Gastrocnemius medialis (tissue), 4 donors: ENCODE data around the gene RUNDC1. TPM values are rescaled to one million over a fixed set of nuclear protein-coding genes. Genes with fewer than 3 reads are reported as not detected.

Experiments
- ATAC-seq, 2 donors: fragments of 150-250 bp; one replicate each; pipeline ENCODE4 v1.9.1; 2016
- DNase-seq, 2 donors: peaks; one replicate each; pipeline ENCODE4 v3.0.0-alpha.2; 2019
- H3K27ac ChIP-seq, 4 donors: fragments of 200-600 bp; sonication (generic); 1 replicate in 1 of 4; 2 replicates in 3 of 4; pipeline ENCODE4 v1.5.1; 2016 to 2018; ENCODE audit warnings: mild to moderate bottlenecking in 2 of 4, moderate library complexity in 1 of 4
- H3K27me3 ChIP-seq, 3 donors: fragments of 200-600 bp; sonication (generic) in 2 of 3; 1 replicate in 1 of 3; 2 replicates in 2 of 3; pipeline versions ENCODE4 v1.5.1 to v1.6.0; 2016 to 2019; ENCODE audit warnings: mild to moderate bottlenecking in 1 of 3, moderate library complexity in 1 of 3
- H3K36me3 ChIP-seq, 2 donors: fragments of 200-600 bp; sonication (generic) in 1 of 2; one replicate each; pipeline ENCODE4 v1.5.1; 2017 to 2018
- H3K4me1 ChIP-seq, 2 donors: fragments of 200-600 bp; sonication (generic) in 1 of 2; one replicate each; pipeline ENCODE4 v1.5.1; 2016 to 2017; ENCODE audit warnings: mild to moderate bottlenecking in 2 of 2
- H3K4me3 ChIP-seq, 4 donors: fragments of 200-600 bp; sonication (generic) in 3 of 4; 1 replicate in 1 of 4; 2 replicates in 3 of 4; pipeline ENCODE4 v1.5.1; 2016 to 2019; ENCODE audit warnings: mild to moderate bottlenecking in 2 of 4
- H3K9me3 ChIP-seq, 3 donors: fragments of 200-600 bp; sonication (generic) in 2 of 3; 1 replicate in 1 of 3; 2 replicates in 2 of 3; pipeline ENCODE4 v1.5.1; 2016 to 2019
- POLR2A ChIP-seq, 2 donors: fragments of 450-650 bp; IDR thresholded peaks; one replicate each; pipeline ENCODE4 v1.6.1; 2017; ENCODE audit warnings: antibody characterized with exemption in 2 of 2, mild to moderate bottlenecking in 2 of 2, moderate library complexity in 2 of 2
- in situ Hi-C, 4 donors: fragments of 200-750 bp; cut with MboI; loops; one replicate each; pipeline versions ENCODE4 v1.15.0 to v1.8.0; 2017; ENCODE audit warnings: low sequenced_read_pairs in 4 of 4
- intact Hi-C: fragments of 100-400 bp; cut with DNase I; formaldehyde crosslinking; loops from one replicate; pipeline ENCODE4 v1.15.1; 2023; ENCODE audit warnings: low total_unique reads
- total RNA-seq, 4 donors: library from RNA; depleted of rRNA; stranded (reverse); fragments of >200 nt; gene quantifications; one replicate each; pipeline versions ENCODE4 v1.1.0 to v1.2.3, GENCODE V29; 2016
- TF ChIP-seq, protein P1 (sequence below), 5 experiments: fragments of 450-650 bp in 3 of 5; fragments of 200-600 bp in 2 of 5; sonication (generic) in 2 of 5; IDR thresholded peaks in 4 of 5; conservative IDR thresholded peaks in 1 of 5; 1 replicate in 4 of 5; 2 replicates in 1 of 5; pipeline ENCODE4 v1.5.1; 2016 to 2019; ENCODE audit warnings: antibody characterized with exemption in 5 of 5, mild to moderate bottlenecking in 3 of 5, moderate library complexity in 3 of 5

RUNDC1 gene
- total RNA-seq, 4 donors from 2014 or later, result 13.8 to 19.8 (median 16.4) TPM

GRCh38 chr17:43027091-43028032 is 47.0 kb downstream of the RUNDC1 start:
- Histone ChIP-seq H3K27ac (no peak overlapping the region), H3K4me3 (no peak overlapping the region), H3K9me3 (no peaks in the 10 kb centered on the region), H3K4me1 (peaks cover 13 to 17% of the 10 kb centered on the region in 2 donors), H3K36me3 (no peaks in the 10 kb centered on the region), H3K27me3 (no peaks in the 10 kb centered on the region)
- ATAC-seq (no peak), DNase-seq (no peak)
- in situ Hi-C loops, result no loop called here
- TF ChIP-seq, protein P1, sequence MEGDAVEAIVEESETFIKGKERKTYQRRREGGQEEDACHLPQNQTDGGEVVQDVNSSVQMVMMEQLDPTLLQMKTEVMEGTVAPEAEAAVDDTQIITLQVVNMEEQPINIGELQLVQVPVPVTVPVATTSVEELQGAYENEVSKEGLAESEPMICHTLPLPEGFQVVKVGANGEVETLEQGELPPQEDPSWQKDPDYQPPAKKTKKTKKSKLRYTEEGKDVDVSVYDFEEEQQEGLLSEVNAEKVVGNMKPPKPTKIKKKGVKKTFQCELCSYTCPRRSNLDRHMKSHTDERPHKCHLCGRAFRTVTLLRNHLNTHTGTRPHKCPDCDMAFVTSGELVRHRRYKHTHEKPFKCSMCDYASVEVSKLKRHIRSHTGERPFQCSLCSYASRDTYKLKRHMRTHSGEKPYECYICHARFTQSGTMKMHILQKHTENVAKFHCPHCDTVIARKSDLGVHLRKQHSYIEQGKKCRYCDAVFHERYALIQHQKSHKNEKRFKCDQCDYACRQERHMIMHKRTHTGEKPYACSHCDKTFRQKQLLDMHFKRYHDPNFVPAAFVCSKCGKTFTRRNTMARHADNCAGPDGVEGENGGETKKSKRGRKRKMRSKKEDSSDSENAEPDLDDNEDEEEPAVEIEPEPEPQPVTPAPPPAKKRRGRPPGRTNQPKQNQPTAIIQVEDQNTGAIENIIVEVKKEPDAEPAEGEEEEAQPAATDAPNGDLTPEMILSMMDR (IDR thresholded peaks at IDR 0.05 in 4 of 5, conservative IDR thresholded peaks at IDR 0.05 in 1 of 5), result no peak
- TF ChIP-seq POLR2A (IDR thresholded peaks at IDR 0.05), result no peak
- intact Hi-C loops, result no loop called here

- Histone ChIP-seq H3K36me3 (no peaks in the 10 kb centered on the region), H3K9me3 (no peaks in the 10 kb centered on the region), H3K27me3 (no peaks in the 10 kb centered on the region), H3K4me3 (no peak overlapping the region), H3K4me1 (peaks cover 9 to 11% of the 10 kb centered on the region in 2 donors), H3K27ac (peak overlapping the region in 1 of 4 donors; percentile 26)
- no peak for TF ChIP-seq POLR2A (IDR thresholded peaks at IDR 0.05)
- TF ChIP-seq, protein P1 (IDR thresholded peaks at IDR 0.05 in 4 of 5, conservative IDR thresholded peaks at IDR 0.05 in 1 of 5), result no peak
- DNase-seq (peak; percentile 30 to 64), ATAC-seq (peak; percentile 22 to 39)
- intact Hi-C loops, result no loop called here
- in situ Hi-C loops, result no loop called here
Measured at GRCh38 chr17:43028221-43028861, 48.0 kb downstream of the RUNDC1 start.

GRCh38 chr17:43030137-43030767 is 49.9 kb downstream of the RUNDC1 start:
- H3K36me3 ChIP-seq, result no peaks in the 10 kb centered on the region
- H3K4me3 ChIP-seq, result no peak overlapping the region
- peaks cover 4 to 6% of the 10 kb centered on the region in 2 donors for H3K4me1 ChIP-seq
- peak overlapping the region in 2 of 4 donors; percentile 63 to 73 for H3K27ac ChIP-seq
- no peak for TF ChIP-seq POLR2A (IDR thresholded peaks at IDR 0.05)
- TF ChIP-seq, protein P1 (IDR thresholded peaks at IDR 0.05 in 4 of 5, conservative IDR thresholded peaks at IDR 0.05 in 1 of 5), result no peak
- ATAC-seq (peak; percentile 28 to 45), DNase-seq (no peak)
- H3K27me3 ChIP-seq, result no peaks in the 10 kb centered on the region
- in situ Hi-C loops, result loop anchor here in 1 of 4 donors (10.0 kb wide), 1 partner anchor 95 kb away; the partner anchor contains the start of gene BRCA1
- no peaks in the 10 kb centered on the region for H3K9me3 ChIP-seq
- intact Hi-C loops, result no loop called here

GRCh38 chr17:43031666-43032065 is 51.3 kb downstream of the RUNDC1 start:
- in situ Hi-C loops (loop anchor here in 1 of 4 donors (10.0 kb wide), 1 partner anchor 93 kb away; the partner anchor contains the start of gene BRCA1), intact Hi-C loops (no loop called here)
- ATAC-seq, result no peak

More at GRCh38 chr17:43031666-43032065, 51.3 kb downstream of the RUNDC1 start:
- Histone ChIP-seq H3K4me3 (no peak overlapping the region), H3K36me3 (no peaks in the 10 kb centered on the region), H3K4me1 (peaks cover 4 to 6% of the 10 kb centered on the region in 2 donors), H3K9me3 (no peaks in the 10 kb centered on the region), H3K27me3 (no peaks in the 10 kb centered on the region), H3K27ac (no peak overlapping the region)
- no peak for TF ChIP-seq POLR2A (IDR thresholded peaks at IDR 0.05)
- TF ChIP-seq, protein P1 (IDR thresholded peaks at IDR 0.05 in 4 of 5, conservative IDR thresholded peaks at IDR 0.05 in 1 of 5), result no peak
- no peak for DNase-seq
